HG02973 (cell line): ENCODE data around the gene MAVS.
A peak's percentile ranks its signal among the peaks of the same experiment; 100 is the strongest.
"Not testable (repeated sequence)": the region's sequence is repeated elsewhere in the genome, so short reads cannot be mapped to it uniquely, and the experiment has no call there.

Source experiments
- ATAC-seq: cut with Tn5 transposase; IDR thresholded peaks from one replicate; pipeline ENCODE4 v1.9.1; 2021; ENCODE audit warnings: moderate library complexity; ENCODE audit not compliant: unreplicated experiment

MAVS gene

DNA sequence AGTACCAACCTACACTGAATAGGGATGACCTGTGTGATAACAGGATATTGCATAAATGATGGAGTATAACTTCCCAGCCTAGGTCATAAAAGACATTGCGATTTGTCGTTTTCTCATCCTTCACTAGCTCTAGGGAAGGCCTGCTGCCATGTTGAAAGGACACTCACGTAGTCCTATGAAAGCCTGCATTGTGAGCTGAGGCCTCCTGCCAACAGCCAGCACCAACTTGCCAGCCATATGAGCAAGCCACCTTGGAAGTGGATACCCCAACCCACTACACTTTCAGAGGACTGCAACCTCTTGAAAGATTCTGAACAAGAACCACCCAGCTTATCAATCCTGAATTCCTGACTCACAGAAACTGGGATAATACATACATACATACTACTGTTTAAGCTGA lies 39.1 kb downstream of the MAVS start:
- ATAC-seq = no peak

DNA sequence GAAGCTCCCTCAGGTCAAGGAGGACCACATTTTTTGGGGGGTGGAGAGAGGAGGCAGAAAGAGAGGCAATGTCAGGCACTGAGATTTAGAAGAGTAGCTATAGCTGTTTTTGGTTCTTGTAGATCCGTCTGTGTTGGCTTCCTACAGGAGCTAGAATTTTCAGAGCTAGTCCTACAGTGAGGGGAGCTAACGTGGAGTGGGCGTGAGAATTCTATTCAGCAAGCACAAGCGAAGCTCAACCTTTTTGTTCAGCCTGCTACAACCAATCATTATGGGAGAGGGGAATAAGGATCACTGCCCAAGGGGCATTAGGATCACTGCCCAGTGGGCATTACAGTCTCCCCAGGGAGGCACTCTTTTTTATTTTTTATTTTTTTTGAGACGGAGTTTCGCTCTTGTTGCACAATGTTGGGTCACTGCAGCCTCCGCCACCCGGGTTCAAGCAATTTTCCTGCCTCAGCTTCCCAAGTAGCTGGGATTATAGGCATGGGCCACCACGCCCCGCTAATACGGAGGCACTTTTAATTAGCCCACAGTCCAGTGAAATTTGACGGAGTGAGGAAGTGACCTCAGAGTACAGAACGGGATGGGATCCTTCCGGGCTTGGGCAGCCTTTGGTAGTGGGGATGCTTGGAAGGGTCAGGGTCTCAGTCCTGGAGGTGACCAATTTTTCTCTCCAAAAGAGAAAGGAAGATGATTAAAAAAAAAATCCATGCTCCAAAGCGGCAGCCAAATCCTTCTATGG lies 41.4 kb downstream of the MAVS start:
- ATAC-seq = no peak

DNA sequence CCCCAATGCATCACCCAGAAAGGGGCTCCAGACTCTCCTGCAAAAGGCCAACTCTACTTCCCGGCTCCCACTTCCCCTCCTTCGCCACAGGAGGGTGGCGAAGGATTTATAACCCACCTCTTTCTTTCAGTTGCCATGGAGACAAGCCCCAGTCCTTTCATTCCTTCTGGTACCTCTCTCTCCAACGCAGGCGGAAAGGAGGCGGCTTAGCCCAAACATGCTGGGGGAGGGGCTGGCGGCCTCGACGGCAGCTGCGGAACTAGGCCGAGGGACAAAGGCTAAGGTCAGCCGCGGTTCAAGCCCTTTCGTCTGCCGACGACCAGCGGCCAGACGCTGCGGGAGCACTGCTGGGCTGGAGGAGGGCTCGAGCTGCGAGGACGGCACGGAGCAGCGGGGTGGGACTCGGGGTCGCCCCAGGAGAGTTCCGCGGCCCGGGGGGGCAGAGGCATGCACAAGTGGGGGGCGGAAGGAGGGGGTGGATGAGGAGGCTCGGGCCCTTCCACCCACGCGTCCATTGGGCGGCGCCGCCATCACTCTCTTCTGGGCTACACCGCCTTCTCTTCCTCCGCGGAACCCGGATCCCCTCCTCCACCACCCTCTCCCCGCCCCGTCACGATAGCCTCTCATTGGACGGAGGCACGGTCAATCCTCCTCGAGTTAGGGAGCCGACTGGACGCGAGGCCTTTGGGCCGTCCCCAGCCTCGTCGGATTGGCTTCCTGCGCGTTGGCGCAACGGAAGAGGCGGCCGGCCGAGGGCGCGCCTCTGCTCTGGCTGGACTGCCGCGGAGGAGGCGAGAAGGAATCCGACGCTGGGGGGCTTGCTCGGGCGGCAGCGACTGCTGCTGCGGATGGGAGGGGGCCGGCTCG lies 42.2 kb downstream of the MAVS start, which contains the start of gene PANK2:
Gene PANK2, plus strand, starts transcription at position 766 of the 867 bp plus-strand sequence.
- ATAC-seq = peak; percentile 88

DNA sequence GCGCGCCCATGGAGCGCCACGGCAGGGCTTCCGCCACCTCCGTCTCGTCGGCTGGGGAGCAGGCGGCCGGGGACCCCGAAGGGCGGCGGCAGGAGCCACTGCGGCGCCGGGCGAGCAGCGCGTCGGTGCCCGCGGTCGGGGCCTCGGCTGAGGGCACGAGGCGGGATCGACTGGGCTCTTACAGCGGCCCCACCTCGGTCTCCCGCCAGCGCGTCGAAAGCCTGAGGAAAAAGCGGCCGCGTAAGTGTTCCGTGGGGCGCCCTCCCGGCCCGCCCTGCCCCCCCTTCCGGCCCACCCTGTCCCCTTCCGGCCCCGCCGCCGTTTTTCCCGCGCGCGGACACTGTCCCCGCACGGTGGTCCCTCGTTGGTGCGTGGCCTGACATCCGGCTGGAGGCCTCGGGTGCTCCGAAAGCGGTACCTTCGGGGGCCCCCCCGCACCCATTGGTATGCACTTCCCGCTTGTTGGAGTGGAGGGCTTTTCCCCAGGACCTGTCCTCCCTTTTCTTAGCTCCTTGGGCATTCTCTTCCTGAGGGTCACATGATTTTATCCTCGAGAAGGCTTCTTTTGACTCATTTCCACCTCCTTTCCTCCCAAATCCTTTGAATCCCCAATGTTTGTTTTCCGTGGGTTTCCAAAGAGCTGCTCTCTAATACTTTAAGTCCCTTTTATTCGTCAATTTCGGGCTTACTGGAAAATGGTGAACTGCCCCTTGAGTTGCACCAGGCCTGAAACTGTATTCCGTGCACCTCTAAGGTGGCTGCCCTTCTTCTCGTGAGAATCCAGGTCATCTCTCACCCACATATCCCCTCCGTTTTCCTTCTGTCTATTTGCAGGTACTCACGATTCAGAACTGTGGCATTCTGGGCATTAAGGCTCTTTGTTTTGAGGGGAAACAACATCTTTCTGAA lies 43.1 kb downstream of the MAVS start:
- no peak for ATAC-seq

DNA sequence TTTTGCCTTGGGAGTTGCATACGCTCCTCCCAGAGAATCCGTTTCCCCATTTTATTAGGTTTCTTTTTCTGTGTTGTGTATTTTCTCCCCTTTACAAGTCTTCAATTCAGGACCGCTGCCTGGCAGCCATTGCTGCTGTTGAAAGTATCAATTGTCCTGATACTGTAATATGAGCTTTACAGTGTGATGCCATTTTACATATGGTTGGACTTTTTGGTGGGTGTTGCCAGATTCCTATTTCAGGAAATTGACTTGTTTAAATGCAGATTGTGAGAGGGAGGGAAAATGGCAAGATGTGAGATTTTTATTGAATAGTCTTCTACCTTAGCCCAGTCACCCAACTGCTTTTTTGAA lies 43.7 kb downstream of the MAVS start:
- no peak for ATAC-seq

DNA sequence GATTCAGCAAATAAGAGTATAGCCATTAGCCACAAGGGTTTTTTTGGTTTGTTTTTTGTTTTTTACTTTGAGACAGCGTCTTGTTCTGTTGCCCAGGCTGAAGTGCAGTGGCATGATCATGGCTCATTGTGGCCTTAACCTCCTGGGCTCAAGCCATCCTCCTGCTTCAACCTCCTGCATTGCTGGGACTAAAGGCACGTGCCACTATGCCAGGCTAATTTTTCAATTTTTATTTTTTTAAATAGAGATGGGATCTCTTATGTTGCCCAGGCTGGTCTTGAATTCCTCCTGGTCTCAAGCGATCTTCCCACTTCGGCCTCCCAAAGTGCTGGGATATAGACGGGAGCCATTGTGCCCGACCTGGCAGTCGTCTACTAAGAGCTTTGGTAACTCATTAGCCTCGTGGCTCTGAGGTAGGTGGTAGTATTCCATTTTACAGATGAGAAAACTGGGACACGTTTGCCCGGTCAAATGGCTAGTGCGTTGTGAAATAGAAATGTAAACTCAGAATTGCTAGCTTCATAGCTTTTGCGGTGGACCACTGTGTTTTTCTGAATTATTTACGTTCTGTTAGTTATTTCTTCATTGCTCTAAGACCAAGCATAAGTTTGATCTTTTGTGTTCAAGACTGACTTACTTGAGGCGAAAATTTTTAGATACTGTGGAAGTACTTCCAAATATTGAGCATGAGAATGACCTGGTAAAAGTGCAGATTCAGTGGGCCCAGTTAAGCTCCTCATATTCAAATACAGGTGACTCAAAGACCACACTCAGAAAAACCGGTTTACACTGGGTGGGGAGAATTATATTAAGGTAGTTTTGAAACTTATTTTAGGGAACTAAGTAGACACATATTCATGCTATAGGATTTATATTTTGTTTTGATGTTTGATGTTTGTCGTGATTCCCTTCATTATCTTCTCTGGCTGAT lies 44.6 kb downstream of the MAVS start:
- ATAC-seq = no peak

DNA sequence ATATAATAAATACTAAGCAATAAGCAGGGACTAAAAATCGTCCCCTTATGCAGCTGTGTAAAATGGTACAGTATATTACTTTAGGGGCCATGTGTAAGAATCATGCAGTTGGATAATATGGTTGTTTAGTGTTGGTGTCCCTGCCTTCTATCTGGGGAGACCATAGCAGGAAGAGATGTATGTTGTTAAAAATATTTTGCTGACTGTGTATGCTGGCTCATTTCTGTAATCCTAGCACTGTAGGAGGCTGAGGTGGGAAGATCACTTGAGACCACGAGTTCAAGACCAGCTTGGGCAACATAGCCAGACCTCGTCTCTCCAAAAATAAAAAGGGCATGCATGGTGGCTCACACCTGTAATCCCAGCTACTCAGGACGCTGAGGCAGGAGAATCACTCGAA lies 48.2 kb downstream of the MAVS start:
- ATAC-seq = no peak

DNA sequence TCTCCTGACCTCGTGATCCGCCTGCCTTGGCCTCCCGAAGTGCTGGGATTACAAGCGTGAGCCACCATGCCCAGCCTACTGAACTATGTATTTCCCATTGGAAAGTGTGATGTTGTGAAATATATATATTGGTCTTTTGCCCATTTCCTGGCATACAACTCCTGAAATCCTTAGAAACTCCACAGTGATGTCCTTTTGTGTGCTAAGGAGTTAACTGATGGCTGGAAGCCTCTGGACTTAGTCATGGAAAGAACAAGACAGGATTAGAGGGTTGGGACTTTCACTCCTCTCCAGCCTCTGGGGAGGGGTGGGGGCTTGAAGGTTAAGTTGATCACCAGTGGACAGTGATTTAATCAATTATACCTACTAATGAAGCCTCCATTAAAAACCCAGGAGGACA lies 49.7 kb downstream of the MAVS start:
- ATAC-seq = no peak

DNA sequence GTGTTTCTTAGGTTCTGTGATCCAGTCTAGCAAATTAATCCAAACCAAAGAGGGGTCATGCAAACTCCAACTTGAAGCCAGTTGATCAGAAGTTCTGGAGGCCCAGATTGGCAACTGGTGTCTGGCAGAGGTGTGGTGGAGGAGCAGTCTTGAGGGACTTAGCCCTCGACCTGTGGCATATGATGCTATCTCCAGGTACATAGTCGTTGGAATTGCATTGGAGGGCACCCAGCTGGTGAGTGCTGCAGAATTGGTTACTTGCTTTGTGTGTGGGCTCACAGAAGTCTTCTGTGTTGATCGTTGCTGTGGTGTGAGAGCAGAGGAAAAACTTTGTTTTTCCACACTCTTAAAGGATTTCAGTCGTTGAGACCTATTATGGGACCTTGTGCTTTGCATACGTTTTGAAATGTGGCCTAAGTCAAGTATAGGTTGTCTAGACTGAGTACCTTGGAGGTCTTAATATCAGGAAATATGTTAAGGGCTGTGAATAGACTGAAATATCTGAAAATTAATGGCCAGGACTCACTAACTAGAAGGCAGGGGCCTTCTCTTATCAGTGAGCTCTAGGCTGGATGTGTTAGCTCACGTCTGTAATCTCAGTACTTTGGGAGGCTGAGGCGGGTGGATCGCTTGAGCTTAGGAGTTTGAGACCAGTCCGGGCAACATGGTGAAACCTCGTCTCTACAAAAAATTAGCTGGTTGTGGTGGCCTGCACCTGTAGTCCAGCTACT lies 50.4 kb downstream of the MAVS start:
- no peak for ATAC-seq

DNA sequence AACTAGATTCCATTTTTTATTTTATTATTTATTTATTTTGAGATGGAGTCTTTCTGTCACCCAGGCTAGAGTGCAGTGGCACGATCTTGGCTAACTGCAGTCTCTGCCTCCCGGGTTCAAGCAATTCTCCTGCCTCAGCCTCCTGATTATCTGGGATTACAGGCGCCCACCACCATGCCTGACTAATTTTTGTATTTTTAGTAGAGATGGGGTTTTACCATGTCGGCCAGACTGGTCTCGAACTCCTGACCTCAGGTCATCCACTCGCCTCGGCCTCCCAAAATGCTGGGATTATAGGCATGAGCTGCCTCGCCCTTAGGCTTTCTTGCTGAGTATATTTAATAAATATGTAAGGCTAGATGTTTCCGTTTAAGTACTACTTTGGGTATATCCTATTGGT lies 51.5 kb downstream of the MAVS start:
- ATAC-seq = not testable (repeated sequence)

DNA sequence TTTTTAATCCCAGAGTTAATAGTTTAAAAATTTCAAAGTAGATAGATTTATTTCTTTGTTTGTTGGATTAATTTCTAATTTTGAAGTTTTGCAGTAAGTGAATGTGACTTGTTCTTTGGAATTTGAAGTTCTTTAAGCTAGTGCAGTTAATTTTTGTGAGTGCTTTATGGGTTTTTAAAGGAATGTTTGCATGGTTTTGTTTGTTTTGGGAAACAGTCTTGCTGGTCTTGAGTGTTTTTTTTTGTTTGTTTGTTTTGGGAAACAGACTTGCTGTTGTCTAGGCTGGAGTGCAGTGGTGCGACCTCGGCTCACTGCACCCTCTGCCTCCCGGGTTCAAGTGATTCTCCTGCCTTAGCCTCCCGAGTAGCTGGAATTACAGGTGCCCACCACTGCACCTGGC lies 52.0 kb downstream of the MAVS start:
- ATAC-seq = no peak

DNA sequence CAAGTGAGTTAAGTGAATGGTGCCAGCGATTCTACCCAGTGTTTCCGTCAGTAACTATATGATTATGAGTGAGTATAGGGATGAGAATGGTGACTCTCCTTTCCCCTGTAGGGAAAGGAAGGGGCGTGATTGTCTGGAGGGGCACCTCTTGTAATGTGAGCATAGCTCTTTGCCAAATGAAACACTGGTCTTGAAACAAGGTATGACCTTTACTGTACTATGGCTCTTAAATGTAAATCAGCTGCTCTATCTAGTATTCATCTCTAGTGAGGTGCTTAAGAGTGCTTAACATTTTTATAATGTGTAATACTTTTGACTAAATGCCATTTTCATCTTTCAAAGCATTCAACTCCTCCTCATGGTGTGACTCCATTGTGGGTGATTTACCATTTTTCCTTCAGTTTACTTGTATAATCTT lies 53.6 kb downstream of the MAVS start:
- ATAC-seq = no peak

DNA sequence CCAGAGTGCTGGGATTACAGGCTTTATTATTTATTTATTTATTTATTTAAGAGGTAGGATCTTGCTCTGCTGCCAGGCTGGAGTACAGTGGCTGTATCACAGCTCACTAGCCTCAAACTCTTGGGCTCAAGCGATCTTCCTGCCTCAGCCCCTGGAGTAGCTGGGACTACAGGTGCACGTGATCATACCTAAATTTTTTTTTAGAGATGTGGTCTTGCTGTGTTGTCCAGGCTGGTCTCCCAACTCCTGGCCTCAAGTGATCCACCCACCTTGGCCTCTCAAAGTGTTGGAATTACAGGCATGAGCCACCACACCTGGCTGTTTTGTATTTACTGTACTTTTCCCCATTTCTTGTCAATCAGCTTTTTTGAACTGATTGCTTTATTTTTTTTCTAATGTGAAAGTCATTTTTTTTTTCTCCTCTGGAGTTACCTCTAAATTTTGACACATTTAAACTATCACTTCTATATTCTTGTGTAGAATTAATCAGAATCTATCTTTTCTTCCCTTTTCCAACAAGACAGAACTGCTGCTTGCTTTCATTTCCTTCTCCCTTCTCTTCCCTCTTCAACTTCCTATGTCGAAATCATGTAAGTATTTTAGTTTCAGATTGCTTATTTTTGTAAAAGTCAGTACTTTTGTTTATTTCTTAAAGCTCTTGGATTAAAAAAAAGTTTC lies 54.5 kb downstream of the MAVS start:
- ATAC-seq = no peak

DNA sequence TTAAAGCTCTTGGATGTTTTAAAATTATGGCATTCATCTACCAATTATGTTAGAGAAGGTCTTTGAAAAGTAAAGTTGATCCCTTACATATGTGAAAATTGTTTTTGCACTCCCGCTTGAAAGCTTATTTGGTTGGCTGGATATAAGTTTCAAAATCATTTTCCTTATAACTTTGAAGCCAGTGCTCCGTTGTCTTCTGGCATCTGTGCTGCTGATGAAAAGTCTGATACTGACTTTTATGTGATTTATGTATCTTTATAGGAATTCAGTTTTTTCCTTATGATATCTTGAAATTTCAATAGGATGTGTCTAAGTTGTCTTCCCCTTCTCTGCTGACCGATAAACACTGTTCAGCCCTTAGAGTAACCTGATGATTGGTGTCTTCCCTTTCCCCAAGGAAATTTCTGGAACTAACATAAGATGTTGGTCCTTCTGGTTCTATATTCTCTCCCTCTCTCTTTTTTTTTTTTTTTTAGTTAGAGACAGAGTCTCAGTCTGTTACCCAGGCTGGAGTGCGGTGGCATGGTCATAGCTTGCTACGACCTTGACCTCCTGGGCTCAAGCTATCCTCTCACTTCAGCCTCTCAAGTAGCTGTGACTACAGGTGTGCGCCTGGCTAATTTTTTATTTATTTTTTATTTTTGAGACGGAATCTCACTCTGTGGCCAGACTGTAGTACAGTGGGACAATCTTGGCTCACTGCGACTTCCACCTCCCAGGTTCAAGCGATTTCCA lies 55.2 kb downstream of the MAVS start:
- ATAC-seq = no peak

DNA sequence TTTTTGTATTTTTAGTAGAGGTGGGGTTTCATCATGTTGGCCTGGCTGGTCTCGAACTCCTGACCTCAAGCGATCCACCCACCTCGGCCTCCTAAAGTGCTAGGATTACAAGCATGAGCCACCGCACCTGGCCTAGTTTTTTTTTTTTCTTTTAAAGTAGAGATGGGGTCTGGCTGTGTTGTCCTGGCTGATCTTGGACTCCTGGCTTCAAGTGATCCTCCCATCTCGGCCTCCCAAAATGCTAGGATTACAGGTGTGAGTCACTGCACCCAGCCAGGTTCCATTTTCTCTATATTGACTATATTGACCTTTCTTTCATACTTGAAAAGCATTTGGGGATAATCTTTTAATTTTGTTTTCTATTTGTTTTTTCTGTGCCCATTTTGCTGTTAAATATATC lies 55.8 kb downstream of the MAVS start:
- ATAC-seq = no peak

DNA sequence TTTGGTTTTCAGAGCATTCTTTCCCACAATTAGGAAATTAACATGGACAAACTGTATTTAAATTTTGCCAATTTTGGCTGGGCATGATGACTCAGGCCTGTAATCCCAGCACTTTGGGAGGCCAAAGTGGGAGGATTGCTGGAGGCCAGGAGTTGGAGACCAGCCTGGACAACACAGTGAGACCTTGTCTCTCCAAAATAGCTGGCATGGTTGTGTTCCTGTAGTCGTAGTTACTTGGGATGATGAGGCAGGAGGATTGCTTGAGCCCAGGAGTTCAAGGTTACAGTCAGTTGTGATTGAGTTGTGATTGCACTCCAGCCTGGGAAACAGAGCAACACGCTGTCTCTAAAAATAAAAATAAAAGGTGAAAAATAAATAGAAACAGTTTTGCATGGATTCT lies 57.6 kb downstream of the MAVS start:
- ATAC-seq = no peak

DNA sequence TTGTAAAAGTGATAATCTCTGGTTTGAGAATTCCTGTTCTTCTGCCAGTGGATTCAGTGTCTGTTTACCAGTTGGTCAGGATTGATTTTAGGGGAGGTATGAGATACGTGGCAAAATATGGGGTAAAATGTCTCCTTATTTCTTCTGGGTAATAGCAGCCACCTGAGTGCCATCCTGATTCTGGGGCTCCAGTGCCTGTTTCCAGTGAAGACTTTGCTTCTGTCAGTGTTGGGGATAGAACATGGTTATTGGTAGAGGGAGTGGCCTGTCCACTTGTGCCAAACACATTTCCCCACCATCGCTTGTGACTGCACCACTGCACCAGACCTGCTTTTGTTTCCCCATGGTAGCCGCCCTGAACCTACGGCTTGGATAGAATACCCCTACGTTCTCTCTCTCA lies 58.2 kb downstream of the MAVS start:
- no peak for ATAC-seq
